Neural cell (in vitro differentiated cells): Measurements from ENCODE around the gene SLCO4A1. TPM values are rescaled to one million over a fixed set of nuclear protein-coding genes. Genes with fewer than 3 reads are reported as not detected.

Experiments used
- H2AFZ ChIP-seq: fragments of 200-600, 300-800 bp; sonication (generic), shearing (Covaris generic); 2 replicates; pipeline ENCODE4 v1.6.0; 2014; ENCODE audit warnings: low read depth, mild to moderate bottlenecking, antibody characterized with exemption, low read length, moderate library complexity
- H3F3A ChIP-seq: fragments of 200-600 bp; shearing (Covaris generic); 2 replicates; pipeline ENCODE4 v1.6.1; 2016; ENCODE audit warnings: mild to moderate bottlenecking, moderate library complexity, mixed read lengths, antibody characterized with exemption, low read length; ENCODE audit not compliant: insufficient read depth, poor library complexity, severe bottlenecking
- H3K27ac ChIP-seq: fragments of 200-600, 300-800 bp; sonication (generic), shearing (Covaris generic); 2 replicates; pipeline ENCODE4 v1.5.1; 2014; ENCODE audit warnings: mild to moderate bottlenecking, low read length, moderate library complexity
- H3K27me3 ChIP-seq: fragments of 300-800, 200-600 bp; sonication (generic), shearing (Covaris generic); 2 replicates; pipeline ENCODE4 v1.6.0; 2014; ENCODE audit warnings: mild to moderate bottlenecking, low read depth, low read length, moderate library complexity; ENCODE audit not compliant: insufficient read depth
- H3K36me3 ChIP-seq: fragments of 300-800, 200-600 bp; sonication (generic), shearing (Covaris generic); 2 replicates; pipeline ENCODE4 v1.5.1; 2014; ENCODE audit warnings: mild to moderate bottlenecking, antibody characterized with exemption, low read length, moderate library complexity; ENCODE audit not compliant: insufficient read depth
- H3K4me2 ChIP-seq: fragments of 300-800, 200-600 bp; sonication (generic), shearing (Covaris generic); 2 replicates; pipeline ENCODE4 v1.6.0; 2014; ENCODE audit warnings: mild to moderate bottlenecking, low read length
- H3K4me3 ChIP-seq: fragments of 300-800, 200-600 bp; sonication (generic), shearing (Covaris generic); 2 replicates; pipeline ENCODE4 v1.5.1; 2014; ENCODE audit warnings: mild to moderate bottlenecking, low read length, moderate library complexity
- H3K79me2 ChIP-seq: fragments of 200-600 bp; shearing (Covaris generic); replicated peaks from 2 replicates; pipeline ENCODE4 v1.6.0; 2014; ENCODE audit warnings: mild to moderate bottlenecking, low read length, moderate library complexity; ENCODE audit not compliant: insufficient read depth
- H3K9ac ChIP-seq: fragments of 300-800, 200-600 bp; sonication (generic), shearing (Covaris generic); 2 replicates; pipeline ENCODE4 v1.6.1; 2016; ENCODE audit warnings: mild to moderate bottlenecking, low read length, mixed read lengths
- H3K9me2 ChIP-seq: fragments of 200-600 bp; shearing (Covaris generic); 2 replicates; pipeline ENCODE4 v1.6.1; 2016; ENCODE audit warnings: mild to moderate bottlenecking, low read length, mixed read lengths; ENCODE audit not compliant: insufficient read depth
- H3K9me3 ChIP-seq: fragments of 200-600, 300-800 bp; sonication (generic), shearing (Covaris generic); 2 replicates; pipeline ENCODE4 v1.6.1; 2016; ENCODE audit warnings: mild to moderate bottlenecking, mixed run types, low read length, moderate library complexity, mixed read lengths
- H4K20me1 ChIP-seq: fragments of 200-600 bp; shearing (Covaris generic); 2 replicates; pipeline ENCODE4 v1.6.1; 2016; ENCODE audit warnings: mild to moderate bottlenecking, mixed run types; ENCODE audit not compliant: insufficient read depth
- CTCF ChIP-seq: fragments of 450-650 bp; IDR thresholded peaks from 2 replicates; pipeline ENCODE4 v1.5.1; 2014; ENCODE audit warnings: antibody characterized with exemption, mild to moderate bottlenecking, moderate library complexity; ENCODE audit not compliant: poor library complexity, severe bottlenecking
- EP300 ChIP-seq: fragments of 450-650 bp; conservative IDR thresholded peaks from 2 replicates; pipeline ENCODE4 v1.6.1; 2014; ENCODE audit warnings: antibody characterized with exemption, mild to moderate bottlenecking, moderate library complexity; ENCODE audit not compliant: poor library complexity, severe bottlenecking
- EZH2 ChIP-seq: fragments of 200-600, 300-800 bp; shearing (Covaris generic), sonication (generic); IDR thresholded peaks from 2 replicates; pipeline ENCODE4 v1.6.1; 2014; ENCODE audit warnings: antibody characterized with exemption, low read length, borderline replicate concordance, mild to moderate bottlenecking; ENCODE audit not compliant: insufficient read depth, poor library complexity, severe bottlenecking
- MXI1 ChIP-seq: fragments of 450-650 bp; conservative IDR thresholded peaks from 2 replicates; pipeline ENCODE4 v1.6.1; 2014; ENCODE audit warnings: antibody characterized with exemption, mild to moderate bottlenecking; ENCODE audit not compliant: poor library complexity, severe bottlenecking
- POLR2AphosphoS5 ChIP-seq: IDR thresholded peaks from 2 replicates; pipeline ENCODE4 v1.6.1; 2012
- RAD21 ChIP-seq: fragments of 450-650 bp; conservative IDR thresholded peaks from 2 replicates; pipeline ENCODE4 v1.6.1; 2014; ENCODE audit warnings: antibody characterized with exemption, mild to moderate bottlenecking, moderate library complexity
- REST ChIP-seq: IDR thresholded peaks from 2 replicates; pipeline ENCODE4 v1.6.1; 2012; ENCODE audit warnings: borderline replicate concordance
- SMC3 ChIP-seq: fragments of 450-650 bp; conservative IDR thresholded peaks from 2 replicates; pipeline ENCODE4 v1.6.1; 2014; ENCODE audit warnings: antibody characterized with exemption, mild to moderate bottlenecking, moderate library complexity; ENCODE audit not compliant: poor library complexity
- TAF1 ChIP-seq: IDR thresholded peaks from 2 replicates; pipeline ENCODE4 v1.6.1; 2012; ENCODE audit warnings: low read depth
- polyA plus RNA-seq: library from polyadenylated mRNA; depleted of rRNA; stranded (reverse); fragments of >200 nt; gene quantifications from 2 replicates; pipeline ENCODE4 v1.2.3, GENCODE V29; 2014

SLCO4A1 gene
- polyA plus RNA-seq, 1 donor from 2014 or later: 3.5 TPM

GRCh38 chr20:62694106-62694505 is 51.8 kb downstream of the SLCO4A1 start:
- Histone ChIP-seq H3K79me2 (no peaks in the 10 kb centered on the region), H3K27ac (no peak overlapping the region), H2AFZ (no peak overlapping the region), H3K36me3 (no peaks in the 10 kb centered on the region), H3K27me3 (no peaks in the 10 kb centered on the region), H3K9me3 (no peaks in the 10 kb centered on the region), H3K4me3 (no peak overlapping the region), H3K4me2 (no peak overlapping the region), H3F3A (no peaks in the 10 kb centered on the region), H3K9ac (no peak overlapping the region), H3K9me2 (no peaks in the 10 kb centered on the region), H4K20me1 (no peaks in the 10 kb centered on the region)
- TF ChIP-seq SMC3: no peak
- TF ChIP-seq RAD21: no peak
- TF ChIP-seq EZH2: no peak
- no peak for TF ChIP-seq POLR2AphosphoS5
- TF ChIP-seq TAF1: no peak
- no peak for TF ChIP-seq CTCF
- no peak for TF ChIP-seq MXI1
- no peak for TF ChIP-seq REST
- TF ChIP-seq EP300: no peak

GRCh38 chr20:62694868-62695267 is 52.6 kb downstream of the SLCO4A1 start:
- Histone ChIP-seq H3K36me3 (no peaks in the 10 kb centered on the region), H3K4me3 (no peak overlapping the region), H3K9ac (no peak overlapping the region), H3K4me2 (no peak overlapping the region), H3K9me2 (no peaks in the 10 kb centered on the region), H3F3A (no peaks in the 10 kb centered on the region), H2AFZ (no peak overlapping the region), H3K27ac (no peak overlapping the region), H4K20me1 (no peaks in the 10 kb centered on the region), H3K9me3 (no peaks in the 10 kb centered on the region), H3K27me3 (no peaks in the 10 kb centered on the region), H3K79me2 (no peaks in the 10 kb centered on the region)
- TF ChIP-seq CTCF: no peak
- TF ChIP-seq TAF1: no peak
- TF ChIP-seq EP300: no peak
- TF ChIP-seq POLR2AphosphoS5: no peak
- no peak for TF ChIP-seq RAD21
- no peak for TF ChIP-seq SMC3
- TF ChIP-seq EZH2: no peak
- TF ChIP-seq MXI1: no peak
- TF ChIP-seq REST: no peak
